A549 (cell line): ENCODE data around the gene ERN1. TPM values are rescaled to one million over a fixed set of nuclear protein-coding genes. Genes with fewer than 3 reads are reported as not detected.

Experiments used
- ATAC-seq, 2 experiments: fragments of 200-7000 bp in 1 of 2; fragments of >200 bp in 1 of 2; cut with Nextera tagmentation in 1 of 2; cut with Tn5 transposase in 1 of 2; 3 replicates each; pipeline versions ENCODE4 v1.8.0 to v1.9.1; 2018 to 2020; ENCODE audit warnings: mild to moderate bottlenecking in 1 of 2, moderate library complexity in 1 of 2
- CTCF ChIA-PET: fragments of 300-600 bp; sonication (Branson Sonifier 250); formaldehyde crosslinking; extraction: SDS; loops from one replicate; lab custom pipeline; 2021; ENCODE audit warnings: antibody characterized with exemption, inconsistent platforms; lab: Yijun Ruan, JAX
- POLR2A ChIA-PET: fragments of 350-600 bp; formaldehyde crosslinking; extraction: SDS; loops from one replicate; lab custom pipeline; 2021; ENCODE audit warnings: antibody characterized with exemption, inconsistent platforms; lab: Yijun Ruan, JAX
- DNase-seq, 2 experiments: peaks; one replicate each; pipeline versions ENCODE4 v3.0.0 to v3.0.0-alpha.2; 2011 to 2016; ENCODE audit warnings: low read depth in 1 of 2, low spot score in 1 of 2
- FAIRE-seq: peaks from 2 replicates; lab custom pipeline; 2011; peaks lifted over from hg19 to GRCh38; lab: Jason Lieb, UNC
- H3K27ac ChIP-seq, 2 experiments: fragments of >200 bp; sonication (Bioruptor Twin); formaldehyde crosslinking; 3 replicates each; pipeline ENCODE4 v1.5.1; 2016 to 2017
- H3K4me1 ChIP-seq: fragments of >200 bp; sonication (Bioruptor Twin); formaldehyde crosslinking; 3 replicates; pipeline ENCODE4 v1.6.1; 2016
- H3K4me2 ChIP-seq: fragments of >200 bp; sonication (Bioruptor Twin); formaldehyde crosslinking; 3 replicates; pipeline ENCODE4 v1.6.1; 2016
- H3K4me3 ChIP-seq: fragments of >200 bp; sonication (Bioruptor Twin); formaldehyde crosslinking; 3 replicates; pipeline ENCODE4 v1.5.1; 2016
- H3K9me3 ChIP-seq: fragments of >200 bp; sonication (Bioruptor Twin); formaldehyde crosslinking; 3 replicates; pipeline ENCODE4 v1.6.1; 2016
- ATOH8 ChIP-seq: fragments of 250-450 bp; sonication (Bioruptor Pico); IDR thresholded peaks from 2 replicates; pipeline ENCODE4 v1.5.0; 2020; ENCODE audit warnings: low read depth, mild to moderate bottlenecking, moderate library complexity
- BCL3 ChIP-seq: fragments of >200 bp; sonication (Bioruptor Twin); formaldehyde crosslinking; IDR thresholded peaks from 3 replicates; pipeline ENCODE4 v1.6.1; 2016
- BHLHE40 ChIP-seq: IDR thresholded peaks from 2 replicates; pipeline ENCODE4 v1.6.1; 2012; ENCODE audit warnings: low read depth, low read length, inconsistent platforms
- CEBPB ChIP-seq, 2 experiments: fragments of >200 bp in 1 of 2; sonication (Bioruptor Twin) in 1 of 2; formaldehyde crosslinking in 1 of 2; IDR thresholded peaks; 2 replicates each; pipeline ENCODE4 v1.6.1; 2012 to 2016
- CHD2 ChIP-seq: fragments of 150-350 bp; IDR thresholded peaks from 2 replicates; pipeline ENCODE4 v1.6.1; 2014; ENCODE audit warnings: low read length; ENCODE audit not compliant: partially characterized antibody
- CTCF ChIP-seq: fragments of >200 bp; sonication (Bioruptor Twin); formaldehyde crosslinking; IDR thresholded peaks from 3 replicates; pipeline ENCODE4 v1.5.1; 2016
- EHF ChIP-seq: fragments of 250-450 bp; sonication (Bioruptor Pico); IDR thresholded peaks from 2 replicates; pipeline ENCODE4 v1.5.0; 2020; ENCODE audit warnings: mild to moderate bottlenecking
- EP300 ChIP-seq, 2 experiments: fragments of >200 bp; sonication (Bioruptor Twin); formaldehyde crosslinking; IDR thresholded peaks; 2 replicates in 1 of 2; 3 replicates in 1 of 2; pipeline ENCODE4 v1.6.1; 2016 to 2017
- FOSL2 ChIP-seq, 2 experiments: fragments of 450-650 bp in 1 of 2; fragments of >200 bp in 1 of 2; sonication (Bioruptor Twin) in 1 of 2; formaldehyde crosslinking; IDR thresholded peaks; 2 replicates each; pipeline versions ENCODE4 v1.5.0 to v1.6.1; 2016 to 2020; ENCODE audit warnings: mild to moderate bottlenecking in 1 of 2, moderate library complexity in 1 of 2
- HMGXB4 ChIP-seq: fragments of 250-450 bp; sonication (Bioruptor Pico); IDR thresholded peaks from 2 replicates; pipeline ENCODE4 v1.5.0; 2021; ENCODE audit warnings: mild to moderate bottlenecking, moderate library complexity, borderline replicate concordance
- HOXA7 ChIP-seq: fragments of 250-450 bp; sonication (Bioruptor Pico); IDR thresholded peaks from 2 replicates; pipeline ENCODE4 v1.5.0; 2020; ENCODE audit warnings: mild to moderate bottlenecking, moderate library complexity
- HOXB5 ChIP-seq: fragments of 250-450 bp; sonication (Bioruptor Pico); IDR thresholded peaks from 2 replicates; pipeline ENCODE4 v1.5.0; 2020; ENCODE audit warnings: mild to moderate bottlenecking, moderate library complexity
- MAZ ChIP-seq: fragments of 150-350 bp; IDR thresholded peaks from 2 replicates; pipeline ENCODE4 v1.6.1; 2014; ENCODE audit warnings: antibody characterized with exemption, low read depth, low read length, borderline replicate concordance
- POLR2AphosphoS2 ChIP-seq: conservative IDR thresholded peaks from 2 replicates; pipeline ENCODE4 v1.6.1; 2012; ENCODE audit warnings: low read length, improper control_type of control experiment, inconsistent platforms
- RAD21 ChIP-seq, 2 experiments: fragments of >200 bp in 1 of 2; sonication (Bioruptor Twin) in 1 of 2; formaldehyde crosslinking in 1 of 2; IDR thresholded peaks in 1 of 2; conservative IDR thresholded peaks in 1 of 2; 2 replicates in 1 of 2; 3 replicates in 1 of 2; pipeline ENCODE4 v1.6.1; 2012 to 2018; ENCODE audit warnings: inconsistent platforms in 1 of 2
- RARB ChIP-seq: fragments of 250-450 bp; sonication (Bioruptor Pico); IDR thresholded peaks from 2 replicates; pipeline ENCODE4 v1.8.0; 2021; ENCODE audit warnings: mild to moderate bottlenecking, moderate library complexity
- REST ChIP-seq: fragments of 200-600 bp; sonication (generic); IDR thresholded peaks from 2 replicates; pipeline ENCODE4 v1.6.1; 2016; ENCODE audit warnings: antibody characterized with exemption, mild to moderate bottlenecking, moderate library complexity
- RFX5 ChIP-seq: fragments of 450-650 bp; IDR thresholded peaks from 2 replicates; pipeline ENCODE4 v1.7.1; 2014; ENCODE audit warnings: antibody characterized with exemption, mild to moderate bottlenecking, moderate library complexity
- RNF2 ChIP-seq: fragments of 200-600 bp; sonication (generic); IDR thresholded peaks from 2 replicates; pipeline ENCODE4 v1.6.1; 2016; ENCODE audit warnings: low read depth, mild to moderate bottlenecking, antibody characterized with exemption, moderate library complexity, borderline replicate concordance
- TP53 ChIP-seq: fragments of 250-450 bp; sonication (Bioruptor Pico); IDR thresholded peaks from 2 replicates; pipeline ENCODE4 v1.5.0; 2021; ENCODE audit warnings: mild to moderate bottlenecking, moderate library complexity
- ZSCAN20 ChIP-seq: fragments of 250-450 bp; sonication (Bioruptor Pico); IDR thresholded peaks from 2 replicates; pipeline ENCODE4 v1.8.0; 2022; ENCODE audit warnings: mild to moderate bottlenecking, moderate library complexity
- WGBS: methylation state at CpG from one replicate; pipeline ENCODE4 v1.1.6; 2017; ENCODE audit errors: missing lambda C conversion rate; 5-methylcytosine and 5-hydroxymethylcytosine counted together
- polyA plus RNA-seq, 4 experiments: library from polyadenylated mRNA; depleted of rRNA in 3 of 4; stranded (reverse); fragments of >200 nt; fragmentation: RNase III in 1 of 4; extraction: RNeasy Plus Mini Kit Qiagen cat#74134 plus additional on column Dnase treatment in 1 of 4; gene quantifications; 2 replicates in 3 of 4; 3 replicates in 1 of 4; pipeline ENCODE4 v1.2.3, GENCODE V29; 2011 to 2017

The ERN1 gene
- polyA plus RNA-seq, 2 of the 4 experiments (the other 2 are of a cell fraction) = 4.1 to 19.8 TPM

- no peaks in the 10 kb centered on the region for H3K4me1 ChIP-seq
- H3K27ac ChIP-seq = no peak overlapping the region
- no peak overlapping the region for H3K4me2 ChIP-seq
- CTCF ChIA-PET = interaction anchor here (0.6 to 8.3 kb wide), 4 partner anchors 8 to 67 kb away, joined by 3 to 118 read pairs (median 62); no protein-coding TSS in a partner anchor
- DNase-seq (no peak), ATAC-seq (no peak), FAIRE-seq (no peak)
- 86% methylated on average over 7 of the region's 7 CpGs for WGBS
- POLR2A ChIA-PET = no interaction called here
- H3K9me3 ChIP-seq = peaks cover 18% of the 10 kb centered on the region
- H3K4me3 ChIP-seq = no peak overlapping the region
- TF ChIP-seq REST (no peak), ATOH8 (CRISPR knock-in tag) (no peak), FOSL2 (IDR thresholded peaks at IDR 0.05) (no peak), FOSL2 (CRISPR knock-in tag; IDR thresholded peaks at IDR 0.05) (no peak), CEBPB (IDR thresholded peaks at IDR 0.05) (no peak), EP300 (IDR thresholded peaks at IDR 0.05) (no peak), CHD2 (no peak), HOXB5 (CRISPR knock-in tag) (no peak), RFX5 (no peak)
Observed at GRCh38 chr17:64066716-64067115, 63.2 kb downstream of the ERN1 start.

GRCh38 chr17:64065161-64065560, 64.8 kb downstream of the ERN1 start:
- ChIA-PET CTCF (interaction anchor here (0.8 to 8.3 kb wide), 9 partner anchors 10 to 146 kb away, joined by 3 to 118 read pairs (median 13); partner anchors contain the start of gene GH1), POLR2A (interaction anchor here (0.7 kb wide), 1 partner anchor 17 kb away, joined by 3 read pairs; no protein-coding TSS in a partner anchor)
- Histone ChIP-seq H3K4me2 (no peak overlapping the region), H3K27ac (no peak overlapping the region), H3K4me3 (no peak overlapping the region), H3K4me1 (0 out of 3 replicates have a peak, but pooled peaks cover under 1% of the 10 kb centered on the region), H3K9me3 (peaks cover 17% of the 10 kb centered on the region)
- DNase-seq (no peak), FAIRE-seq (no peak), ATAC-seq (no peak)
- TF ChIP-seq RAD21 (conservative IDR thresholded peaks at IDR 0.05 in 1 of 2, IDR thresholded peaks at IDR 0.05 in 1 of 2) (no peak), POLR2AphosphoS2 (no peak), EP300 (IDR thresholded peaks at IDR 0.05) (no peak), RNF2 (no peak), ZSCAN20 (CRISPR knock-in tag) (no peak)
- WGBS = 82% methylated on average over 8 of the region's 8 CpGs

- Histone ChIP-seq H3K4me1 (peaks cover 8% of the 10 kb centered on the region; the same call in 1 of the 3 replicates), H3K27ac (no peak overlapping the region; a peak in 1 of 6 replicates), H3K9me3 (peaks cover 9% of the 10 kb centered on the region), H3K4me3 (no peak overlapping the region), H3K4me2 (no peak overlapping the region)
- no peak for FAIRE-seq
- no peak for DNase-seq
- ChIA-PET POLR2A (interaction anchor here (1.1 to 1.4 kb wide), 2 partner anchors 65 to 81 kb away, joined by 5 to 8 read pairs; partner anchors contain the start of gene ERN1), CTCF (interaction anchor here (0.5 to 8.3 kb wide), 24 partner anchors 10 to 152 kb away, joined by 3 to 118 read pairs (median 4); partner anchors contain the start of genes ERN1 and GH1)
- ATAC-seq = no peak
- 95% methylated on average over 9 of the region's 9 CpGs for WGBS
- TF ChIP-seq RFX5 = no peak
- TF ChIP-seq CTCF = no peak
- no peak for TF ChIP-seq BHLHE40
- no peak for TF ChIP-seq BCL3
- TF ChIP-seq TP53 (CRISPR knock-in tag) = no peak
- TF ChIP-seq ATOH8 (CRISPR knock-in tag) = no peak
- TF ChIP-seq MAZ = no peak
- TF ChIP-seq CHD2 = no peak
- no peak for TF ChIP-seq EHF (CRISPR knock-in tag)
- no peak for TF ChIP-seq HMGXB4 (CRISPR knock-in tag)
- TF ChIP-seq RARB (CRISPR knock-in tag) = no peak
- TF ChIP-seq HOXA7 (CRISPR knock-in tag) = no peak
Observed at GRCh38 chr17:64064331-64064730, 65.6 kb downstream of the ERN1 start.
